Measurements from ENCODE around the gene MAPK8IP1. TPM values are rescaled to one million over a fixed set of nuclear protein-coding genes. Genes with fewer than 3 reads are reported as not detected.

The MAPK8IP1 gene
- polyA plus RNA-seq, 2 of the 4 experiments (the other 2 are of a cell fraction): 2.6 to 5.8 TPM

DNA sequence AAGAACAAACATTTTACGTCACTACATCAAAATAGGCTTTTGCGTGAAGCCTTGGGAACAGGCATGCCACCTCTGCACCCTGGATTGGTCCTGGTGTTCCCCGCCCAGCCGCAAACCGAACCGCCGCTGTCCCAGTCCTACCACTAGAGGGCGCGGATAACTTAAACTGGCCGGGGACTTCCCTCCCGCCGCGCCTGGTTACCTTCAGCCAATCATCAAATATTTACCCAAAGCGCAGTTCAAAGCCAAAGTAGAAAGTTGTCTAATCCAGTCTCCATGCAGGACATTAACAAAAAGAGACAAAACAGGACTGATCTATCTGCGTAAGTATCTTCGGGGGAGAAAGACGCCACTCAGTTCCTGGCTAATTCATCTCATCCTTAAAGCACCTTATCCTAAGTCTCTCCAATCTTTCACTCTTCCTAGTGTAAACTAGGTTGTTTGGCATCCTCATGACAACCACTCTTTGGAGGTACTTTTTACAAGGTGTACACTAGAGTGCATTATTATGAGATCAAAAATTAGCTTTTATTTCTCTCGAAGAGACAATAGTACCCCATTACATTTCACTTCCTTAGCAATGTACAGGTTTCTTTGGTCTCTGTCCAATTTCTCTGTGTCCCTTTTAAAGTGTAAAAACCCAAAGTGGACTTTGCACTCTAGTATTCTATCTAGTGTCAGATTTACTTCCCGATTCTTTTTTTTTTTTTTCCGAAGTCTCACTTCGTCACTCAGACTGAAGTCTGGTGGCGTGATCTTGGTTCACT, 42.1 kb upstream of the MAPK8IP1 start (continued):
- TF ChIP-seq, protein P1, sequence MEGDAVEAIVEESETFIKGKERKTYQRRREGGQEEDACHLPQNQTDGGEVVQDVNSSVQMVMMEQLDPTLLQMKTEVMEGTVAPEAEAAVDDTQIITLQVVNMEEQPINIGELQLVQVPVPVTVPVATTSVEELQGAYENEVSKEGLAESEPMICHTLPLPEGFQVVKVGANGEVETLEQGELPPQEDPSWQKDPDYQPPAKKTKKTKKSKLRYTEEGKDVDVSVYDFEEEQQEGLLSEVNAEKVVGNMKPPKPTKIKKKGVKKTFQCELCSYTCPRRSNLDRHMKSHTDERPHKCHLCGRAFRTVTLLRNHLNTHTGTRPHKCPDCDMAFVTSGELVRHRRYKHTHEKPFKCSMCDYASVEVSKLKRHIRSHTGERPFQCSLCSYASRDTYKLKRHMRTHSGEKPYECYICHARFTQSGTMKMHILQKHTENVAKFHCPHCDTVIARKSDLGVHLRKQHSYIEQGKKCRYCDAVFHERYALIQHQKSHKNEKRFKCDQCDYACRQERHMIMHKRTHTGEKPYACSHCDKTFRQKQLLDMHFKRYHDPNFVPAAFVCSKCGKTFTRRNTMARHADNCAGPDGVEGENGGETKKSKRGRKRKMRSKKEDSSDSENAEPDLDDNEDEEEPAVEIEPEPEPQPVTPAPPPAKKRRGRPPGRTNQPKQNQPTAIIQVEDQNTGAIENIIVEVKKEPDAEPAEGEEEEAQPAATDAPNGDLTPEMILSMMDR (IDR thresholded peaks at IDR 0.05): peak; percentile 87

DNA sequence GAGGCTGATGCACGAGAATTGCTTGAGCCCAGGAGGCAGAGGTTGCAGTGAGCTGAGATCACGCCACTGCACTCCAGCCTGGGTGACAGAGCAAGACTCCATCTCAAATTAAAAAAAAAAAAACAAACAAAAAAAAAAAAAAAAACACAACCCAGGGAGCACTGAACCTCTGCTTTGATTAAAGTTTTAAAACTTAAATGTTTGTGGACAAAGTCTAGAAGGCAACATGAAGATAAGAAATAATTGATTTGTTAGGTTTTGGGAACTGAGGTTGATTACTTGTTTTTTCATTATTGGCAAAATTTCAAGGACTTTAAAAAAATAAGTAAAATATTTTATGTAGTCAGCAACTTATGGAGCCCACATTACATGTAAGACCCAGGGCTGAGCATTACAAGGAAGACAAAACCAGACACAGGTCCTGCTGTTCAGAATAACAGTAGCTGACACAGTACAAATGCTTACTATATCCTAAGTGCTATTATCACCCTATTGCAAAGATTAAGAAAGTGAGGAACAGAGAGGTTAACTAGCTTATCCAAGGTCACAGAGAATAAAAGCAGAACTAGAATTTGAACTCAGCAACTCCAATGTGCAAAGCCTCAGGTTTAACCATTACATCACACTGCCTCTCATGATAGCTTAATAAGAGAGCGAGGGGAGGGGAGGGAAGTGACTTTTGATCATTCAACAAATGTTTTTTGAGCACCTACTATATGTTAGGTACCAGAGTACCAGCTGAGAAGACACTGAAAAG, 40.5 kb upstream of the MAPK8IP1 start:
- no peak for ATAC-seq
- ChIA-PET CTCF (interaction anchor here (0.6 to 3.9 kb wide), 9 partner anchors 17 to 577 kb away, joined by 3 to 32 read pairs (median 4); no protein-coding TSS in a partner anchor), POLR2A (no interaction called here)
- no peak for TF ChIP-seq POLR2A (IDR thresholded peaks at IDR 0.05; ENCODE audit: low read length)
- TF ChIP-seq MAFK (IDR thresholded peaks at IDR 0.05; ENCODE audit: partially characterized antibody): peak; percentile 14
- H3K4me3 ChIP-seq: no peak overlapping the region
- WGBS (ENCODE audit: missing lambda C conversion rate): 19% methylated on average over 3 of the region's 3 CpGs
- DNase-seq (ENCODE audit: low read depth in 1 of 2, low spot score in 1 of 2): no peak
- no peak overlapping the region for H3K4me2 ChIP-seq
- H3K4me1 ChIP-seq: peaks cover 19% of the 10 kb centered on the region
- no peak overlapping the region for H3K27ac ChIP-seq
- no peak for FAIRE-seq
- H3K9me3 ChIP-seq: no peaks in the 10 kb centered on the region

DNA sequence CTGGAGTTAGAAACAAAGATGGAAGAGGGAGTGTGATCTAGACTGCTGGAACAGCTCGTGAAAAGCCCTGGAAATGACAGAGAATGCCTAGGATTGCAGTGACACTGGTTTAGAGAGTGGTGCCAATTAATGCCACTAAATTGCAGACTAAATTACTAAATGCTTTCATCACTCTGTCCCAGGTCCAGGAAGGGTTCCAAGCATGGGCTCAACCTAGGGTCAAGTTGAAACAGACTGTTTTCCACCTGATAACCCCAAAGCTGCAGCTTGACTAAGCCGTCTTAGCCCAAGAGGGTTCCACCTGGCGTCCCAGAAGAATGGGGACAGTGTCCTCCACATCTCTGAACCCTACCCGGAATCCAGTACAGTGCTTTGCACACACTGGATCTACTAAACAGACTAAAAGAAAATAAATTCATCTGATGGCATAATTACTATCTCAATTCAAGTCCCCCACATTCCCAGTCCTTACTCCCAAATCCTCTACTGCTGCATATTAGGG, 39.2 kb upstream of the MAPK8IP1 start:
- DNase-seq (ENCODE audit: low read depth in 1 of 2, low spot score in 1 of 2) (no peak), FAIRE-seq (no peak), ATAC-seq (no peak)
- POLR2A ChIA-PET: interaction anchor here (0.7 kb wide), 1 partner anchor 72 kb away, joined by 6 read pairs; no protein-coding TSS in a partner anchor
- H3K27ac ChIP-seq: no peak overlapping the region
- peaks cover 19% of the 10 kb centered on the region for H3K4me1 ChIP-seq
- no peaks in the 10 kb centered on the region for H3K9me3 ChIP-seq
- TF ChIP-seq, protein P2, sequence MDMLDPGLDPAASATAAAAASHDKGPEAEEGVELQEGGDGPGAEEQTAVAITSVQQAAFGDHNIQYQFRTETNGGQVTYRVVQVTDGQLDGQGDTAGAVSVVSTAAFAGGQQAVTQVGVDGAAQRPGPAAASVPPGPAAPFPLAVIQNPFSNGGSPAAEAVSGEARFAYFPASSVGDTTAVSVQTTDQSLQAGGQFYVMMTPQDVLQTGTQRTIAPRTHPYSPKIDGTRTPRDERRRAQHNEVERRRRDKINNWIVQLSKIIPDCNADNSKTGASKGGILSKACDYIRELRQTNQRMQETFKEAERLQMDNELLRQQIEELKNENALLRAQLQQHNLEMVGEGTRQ (IDR thresholded peaks at IDR 0.05): no peak
- no peak for TF ChIP-seq RNF2 (IDR thresholded peaks at IDR 0.05; ENCODE audit: borderline replicate concordance, low read depth)
- no peak for TF ChIP-seq RFX5 (IDR thresholded peaks at IDR 0.05)
- TF ChIP-seq SMC3 (IDR thresholded peaks at IDR 0.05): no peak
- TF ChIP-seq CHD4 (IDR thresholded peaks at IDR 0.05; ENCODE audit: borderline replicate concordance): no peak
- no peak for TF ChIP-seq MYC (IDR thresholded peaks at IDR 0.05; ENCODE audit: borderline replicate concordance, low read length)
- no peak for TF ChIP-seq HOXA7 (CRISPR knock-in tag; IDR thresholded peaks at IDR 0.05)
- H3K4me2 ChIP-seq: no peak overlapping the region; the same call in 2 of the 3 replicates
- no peak overlapping the region for H3K4me3 ChIP-seq
- WGBS (ENCODE audit: missing lambda C conversion rate): 52% methylated on average over 4 of the region's 4 CpGs
- CTCF ChIA-PET: interaction anchor here (1.5 to 2.3 kb wide), 2 partner anchors 11 to 75 kb away, joined by 5 to 7 read pairs; no protein-coding TSS in a partner anchor

DNA sequence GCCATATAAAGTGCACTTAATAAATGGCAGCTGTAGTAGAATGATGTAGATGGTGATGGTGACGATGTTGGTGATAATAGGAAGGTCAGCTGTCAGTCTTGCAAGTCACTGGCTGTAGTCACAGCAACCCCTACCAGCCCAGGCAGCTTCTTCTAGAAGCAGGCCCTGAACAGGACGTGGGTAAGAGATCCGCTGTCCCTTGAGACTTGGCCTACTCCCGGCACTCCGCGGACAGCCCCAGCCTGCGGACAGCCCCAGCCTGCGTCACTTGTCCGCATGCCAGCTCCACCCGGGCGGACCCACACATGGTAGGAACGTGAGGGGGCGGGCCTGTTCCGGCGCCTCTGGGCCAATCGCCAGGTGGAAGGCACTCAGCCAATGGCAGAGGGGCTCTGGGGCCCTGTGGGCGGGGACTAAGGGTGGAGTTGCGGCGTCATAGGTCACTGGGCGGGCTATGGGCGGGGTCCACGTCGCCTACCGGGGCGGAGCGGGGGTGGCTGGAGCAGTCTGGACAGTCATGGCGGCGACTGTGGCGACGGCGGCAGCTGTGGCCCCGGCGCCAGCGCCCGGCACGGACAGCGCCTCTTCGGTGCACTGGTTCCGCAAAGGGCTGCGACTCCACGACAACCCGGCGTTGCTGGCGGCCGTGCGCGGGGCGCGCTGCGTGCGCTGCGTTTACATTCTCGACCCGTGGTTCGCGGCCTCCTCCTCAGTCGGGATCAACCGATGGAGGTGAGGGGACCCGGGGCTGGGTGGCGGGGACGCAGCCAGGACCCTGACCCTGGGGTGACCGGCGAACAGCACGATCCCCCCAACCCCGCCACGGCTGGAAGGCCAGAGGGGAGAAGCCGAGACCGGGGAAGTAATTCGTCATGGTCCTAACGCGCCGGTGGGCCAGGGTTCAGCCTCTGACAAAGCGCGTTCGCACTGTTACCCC, 38.2 kb upstream of the MAPK8IP1 start, which contains the start of gene CRY2:
TSS of gene CRY2 (plus strand) at position 502 of the 937 bp plus-strand sequence. CDS start at position 518, 16 bp downstream.
- peak within 1 kb of the TSS; percentile 88 for H3K4me2 ChIP-seq
- no peak for FAIRE-seq
- H3K27ac ChIP-seq: peak within 1 kb of the TSS; percentile 68 to 88
- peak; percentile 90 to 97 for DNase-seq (ENCODE audit: low read depth in 1 of 2, low spot score in 1 of 2)
- ChIA-PET CTCF (interaction anchor here (0.9 to 2.3 kb wide), 3 partner anchors 10 to 76 kb away, joined by 3 to 7 read pairs (median 5); no protein-coding TSS in a partner anchor), POLR2A (interaction anchor here (0.6 to 0.8 kb wide), 5 partner anchors 9 to 396 kb away, joined by 3 to 6 read pairs (median 4); no protein-coding TSS in a partner anchor)
- 2% methylated on average over 13 of the region's 75 CpGs for WGBS (ENCODE audit: missing lambda C conversion rate)
- peak; percentile 88 to 93 for ATAC-seq
- peaks cover 19% of the 10 kb centered on the region for H3K4me1 ChIP-seq
- peak within 1 kb of the TSS; percentile 82 for H3K4me3 ChIP-seq
- no peaks in the 10 kb centered on the region for H3K9me3 ChIP-seq
- TF ChIP-seq FOXS1 (CRISPR knock-in tag; IDR thresholded peaks at IDR 0.05): no peak
- TF ChIP-seq, protein P3, sequence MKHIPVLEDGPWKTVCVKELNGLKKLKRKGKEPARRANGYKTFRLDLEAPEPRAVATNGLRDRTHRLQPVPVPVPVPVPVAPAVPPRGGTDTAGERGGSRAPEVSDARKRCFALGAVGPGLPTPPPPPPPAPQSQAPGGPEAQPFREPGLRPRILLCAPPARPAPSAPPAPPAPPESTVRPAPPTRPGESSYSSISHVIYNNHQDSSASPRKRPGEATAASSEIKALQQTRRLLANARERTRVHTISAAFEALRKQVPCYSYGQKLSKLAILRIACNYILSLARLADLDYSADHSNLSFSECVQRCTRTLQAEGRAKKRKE (CRISPR knock-in tag; IDR thresholded peaks at IDR 0.05; ENCODE audit: low read depth): no peak
- TF ChIP-seq JUNB (IDR thresholded peaks at IDR 0.05): no peak
- TF ChIP-seq, protein P4, sequence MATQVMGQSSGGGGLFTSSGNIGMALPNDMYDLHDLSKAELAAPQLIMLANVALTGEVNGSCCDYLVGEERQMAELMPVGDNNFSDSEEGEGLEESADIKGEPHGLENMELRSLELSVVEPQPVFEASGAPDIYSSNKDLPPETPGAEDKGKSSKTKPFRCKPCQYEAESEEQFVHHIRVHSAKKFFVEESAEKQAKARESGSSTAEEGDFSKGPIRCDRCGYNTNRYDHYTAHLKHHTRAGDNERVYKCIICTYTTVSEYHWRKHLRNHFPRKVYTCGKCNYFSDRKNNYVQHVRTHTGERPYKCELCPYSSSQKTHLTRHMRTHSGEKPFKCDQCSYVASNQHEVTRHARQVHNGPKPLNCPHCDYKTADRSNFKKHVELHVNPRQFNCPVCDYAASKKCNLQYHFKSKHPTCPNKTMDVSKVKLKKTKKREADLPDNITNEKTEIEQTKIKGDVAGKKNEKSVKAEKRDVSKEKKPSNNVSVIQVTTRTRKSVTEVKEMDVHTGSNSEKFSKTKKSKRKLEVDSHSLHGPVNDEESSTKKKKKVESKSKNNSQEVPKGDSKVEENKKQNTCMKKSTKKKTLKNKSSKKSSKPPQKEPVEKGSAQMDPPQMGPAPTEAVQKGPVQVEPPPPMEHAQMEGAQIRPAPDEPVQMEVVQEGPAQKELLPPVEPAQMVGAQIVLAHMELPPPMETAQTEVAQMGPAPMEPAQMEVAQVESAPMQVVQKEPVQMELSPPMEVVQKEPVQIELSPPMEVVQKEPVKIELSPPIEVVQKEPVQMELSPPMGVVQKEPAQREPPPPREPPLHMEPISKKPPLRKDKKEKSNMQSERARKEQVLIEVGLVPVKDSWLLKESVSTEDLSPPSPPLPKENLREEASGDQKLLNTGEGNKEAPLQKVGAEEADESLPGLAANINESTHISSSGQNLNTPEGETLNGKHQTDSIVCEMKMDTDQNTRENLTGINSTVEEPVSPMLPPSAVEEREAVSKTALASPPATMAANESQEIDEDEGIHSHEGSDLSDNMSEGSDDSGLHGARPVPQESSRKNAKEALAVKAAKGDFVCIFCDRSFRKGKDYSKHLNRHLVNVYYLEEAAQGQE (IDR thresholded peaks at IDR 0.05): no peak
- no peak for TF ChIP-seq HEYL (CRISPR knock-in tag; IDR thresholded peaks at IDR 0.05)
- no peak for TF ChIP-seq MAZ (IDR thresholded peaks at IDR 0.05; ENCODE audit: borderline replicate concordance, low read depth, low read length)
- TF ChIP-seq, protein P5, sequence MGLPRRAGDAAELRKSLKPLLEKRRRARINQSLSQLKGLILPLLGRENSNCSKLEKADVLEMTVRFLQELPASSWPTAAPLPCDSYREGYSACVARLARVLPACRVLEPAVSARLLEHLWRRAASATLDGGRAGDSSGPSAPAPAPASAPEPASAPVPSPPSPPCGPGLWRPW (IDR thresholded peaks at IDR 0.05): no peak
- no peak for TF ChIP-seq POLR2AphosphoS2 (conservative IDR thresholded peaks at IDR 0.05; ENCODE audit: low read length)
- TF ChIP-seq CEBPB (IDR thresholded peaks at IDR 0.05): no peak

All from A549 (cell line).